ENCODE data around the gene TMEM269.

DNA sequence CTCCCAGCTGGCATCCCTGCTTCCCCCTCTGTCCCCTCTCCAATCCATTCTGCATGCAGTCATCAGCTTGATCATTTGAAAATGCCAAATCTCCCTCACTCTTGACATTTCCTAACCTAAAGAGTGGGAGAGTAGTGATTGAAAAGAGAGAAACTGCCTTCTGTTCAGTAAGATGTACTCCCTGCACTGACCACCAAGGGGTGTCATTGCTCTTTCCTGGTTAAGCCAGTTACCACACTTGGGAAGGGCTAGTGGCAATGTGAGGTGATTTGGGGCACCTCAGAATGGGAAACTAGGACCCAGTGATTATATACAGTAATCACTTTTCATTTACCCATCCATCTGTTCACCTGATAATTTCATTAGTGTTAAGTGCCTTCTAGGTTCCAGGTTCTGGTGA, 6.9 kb upstream of the TMEM269 start:
- TF ChIP-seq CTCF (IDR thresholded peaks at IDR 0.05) (peak in 5 of 6 experiments; percentile 37 to 54 (median 52)), POLR2A (IDR thresholded peaks at IDR 0.05) (no peak)

All from Peyer's patch (tissue), 4 donors.